NOMO-1 treated with dmso at 0.1 percent for 144 hours (cell line): ENCODE results near the gene REPS2.
"Not testable (repeated sequence)": the region's sequence is repeated elsewhere in the genome, so short reads cannot be mapped to it uniquely, and the experiment has no call there.

ENCODE experiments used
- DNase-seq: peaks from one replicate; lab custom pipeline; 2025; ENCODE audit not compliant: unreplicated experiment; lab: John Stamatoyannopoulos, UW

Gene REPS2

DNA sequence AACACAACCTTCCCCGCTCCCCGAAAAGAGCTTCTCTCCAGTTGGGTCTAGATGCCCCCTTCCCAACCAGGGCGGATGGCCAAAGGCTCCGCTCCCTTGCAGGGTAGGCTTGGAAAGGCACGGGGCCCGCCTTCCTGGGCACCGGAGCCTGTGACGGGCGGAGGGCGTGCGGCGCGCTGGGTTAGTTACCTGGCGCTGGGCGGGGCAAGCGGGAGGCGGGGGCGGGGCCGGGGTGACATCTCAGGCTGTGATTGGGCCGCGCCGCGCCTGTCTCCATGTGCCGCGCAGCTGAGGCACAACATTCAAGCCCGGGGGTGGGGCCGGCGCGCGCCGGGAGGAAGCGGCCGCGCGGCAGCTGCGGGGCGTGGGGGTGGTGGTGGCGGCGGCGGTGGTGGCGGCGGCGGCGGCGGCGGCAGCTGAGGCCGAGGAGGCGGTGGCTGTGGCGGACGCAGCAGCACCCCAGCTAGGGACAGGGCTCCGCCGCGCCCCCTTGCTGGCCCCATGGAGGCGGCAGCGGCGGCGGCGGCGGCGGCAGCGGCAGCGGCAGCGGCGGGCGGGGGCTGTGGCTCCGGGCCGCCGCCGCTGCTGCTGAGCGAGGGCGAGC is at the start of gene REPS2:
Gene REPS2 (plus strand): TSS at position 298 of the 604 bp plus-strand sequence. CDS start 204 bp downstream, at position 502.
- DNase-seq: peak; percentile 31

DNA sequence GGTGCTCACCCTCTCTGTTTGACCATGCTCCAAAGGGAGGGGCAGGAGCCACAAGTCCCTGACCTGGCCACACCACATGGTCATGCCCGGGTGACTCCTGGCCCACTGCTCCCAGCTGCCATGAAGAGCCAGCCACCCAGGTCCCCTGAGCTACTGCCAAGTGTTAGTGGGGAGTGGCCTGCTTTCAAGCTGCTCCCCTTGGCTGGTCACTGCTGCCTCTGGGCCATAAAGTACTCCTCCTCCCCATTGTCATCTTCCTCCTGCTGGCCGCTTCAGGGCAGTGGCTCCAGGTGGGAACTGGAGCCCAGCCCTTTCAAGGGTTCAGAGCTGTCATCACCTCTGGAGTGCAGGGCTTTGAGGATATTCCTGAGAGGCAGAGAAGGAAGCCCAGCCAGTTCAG is 49.0 kb upstream of the REPS2 start:
- no peak for DNase-seq

DNA sequence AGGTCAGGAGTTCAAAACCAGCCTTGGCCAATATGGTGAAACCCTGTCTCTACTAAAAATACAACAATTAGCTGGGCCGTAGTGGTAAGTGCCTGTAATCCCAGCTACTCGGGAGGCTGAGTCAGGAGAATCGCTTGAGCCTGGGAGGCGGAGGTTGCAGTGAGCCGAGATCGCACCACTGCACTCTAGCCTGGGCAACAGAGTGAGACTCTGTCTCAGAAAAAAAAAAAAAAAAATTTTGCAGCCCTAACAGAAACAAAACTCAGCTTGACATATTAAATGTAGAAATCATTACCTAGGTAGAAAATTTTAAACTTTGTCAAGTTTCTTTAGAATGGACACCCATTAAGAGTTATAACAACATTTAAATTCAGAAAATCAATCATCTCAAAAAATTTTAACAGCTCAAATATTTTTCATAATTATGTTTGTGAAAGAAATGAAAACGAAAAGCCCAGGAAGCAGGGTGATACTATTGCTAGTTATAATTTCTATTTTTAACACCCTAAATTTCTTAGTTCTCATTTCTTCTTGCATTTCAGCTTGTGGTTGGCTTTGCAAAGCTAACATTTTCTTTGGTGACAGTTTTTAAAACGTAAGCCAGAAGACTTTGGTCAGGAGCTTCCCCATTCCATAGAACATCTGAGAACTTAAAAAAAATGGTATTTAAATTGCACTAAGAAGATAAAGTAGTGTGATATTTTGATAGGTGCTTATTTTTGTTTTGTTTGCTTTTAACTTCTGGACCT is 43.0 kb upstream of the REPS2 start:
- peak; percentile 80 for DNase-seq

DNA sequence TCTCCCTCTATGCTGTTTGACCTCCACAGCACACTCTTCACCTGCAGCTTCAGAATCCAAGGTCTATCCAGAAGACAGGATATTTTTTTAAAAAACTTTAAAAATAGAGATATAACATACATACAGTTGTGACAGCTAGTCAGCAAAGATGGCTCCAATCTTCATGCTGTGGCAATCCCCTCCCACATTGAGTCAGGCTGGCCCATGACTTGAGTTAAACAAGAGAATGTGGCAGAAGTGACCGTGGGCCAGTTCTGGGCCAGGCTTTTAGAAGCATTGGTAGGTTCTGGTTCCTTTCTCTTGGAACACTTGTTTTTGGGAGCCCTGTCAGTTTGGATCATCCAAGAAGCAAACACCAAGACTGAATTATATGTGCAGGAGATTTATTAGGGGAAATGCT is 36.1 kb upstream of the REPS2 start:
- no peak for DNase-seq

DNA sequence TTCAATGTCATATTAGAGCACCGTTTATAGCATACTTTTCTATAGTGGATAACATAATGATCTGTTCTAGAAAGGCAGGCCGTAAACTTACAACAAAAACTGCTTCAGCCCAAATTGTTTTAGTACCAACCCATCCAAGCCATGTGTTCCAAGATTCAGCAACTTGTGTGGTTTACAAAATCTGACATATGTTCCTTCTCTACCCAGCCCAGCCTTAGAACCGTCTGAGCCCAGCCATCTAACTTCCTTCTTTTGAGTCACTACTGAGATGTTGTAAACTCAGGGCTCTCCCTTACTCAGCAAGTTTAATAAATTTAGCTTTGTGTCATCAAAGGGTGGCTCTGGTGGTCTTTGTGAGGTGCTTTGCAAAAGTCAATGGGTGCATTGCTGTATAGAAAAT is 32.4 kb upstream of the REPS2 start:
- peak; percentile 96 for DNase-seq

DNA sequence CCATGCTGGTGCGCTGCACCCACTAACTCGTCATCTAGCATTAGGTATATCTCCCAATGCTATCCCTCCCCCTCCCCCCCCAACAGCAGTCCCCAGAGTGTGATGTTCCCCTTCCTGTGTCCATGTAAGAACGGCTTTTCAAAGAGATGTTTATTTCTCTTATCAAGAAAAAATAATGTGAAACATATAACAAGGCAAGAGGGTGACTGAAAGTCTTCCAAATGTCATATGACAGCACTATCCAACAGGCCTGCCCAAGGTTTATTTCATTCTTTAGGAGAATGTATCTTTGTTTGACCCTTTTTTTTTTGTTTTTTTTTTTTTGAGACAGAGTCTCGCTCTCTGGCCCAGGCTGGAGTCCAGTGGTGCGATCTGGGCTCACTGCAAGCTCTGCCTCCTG is 29.9 kb upstream of the REPS2 start:
- no peak for DNase-seq

DNA sequence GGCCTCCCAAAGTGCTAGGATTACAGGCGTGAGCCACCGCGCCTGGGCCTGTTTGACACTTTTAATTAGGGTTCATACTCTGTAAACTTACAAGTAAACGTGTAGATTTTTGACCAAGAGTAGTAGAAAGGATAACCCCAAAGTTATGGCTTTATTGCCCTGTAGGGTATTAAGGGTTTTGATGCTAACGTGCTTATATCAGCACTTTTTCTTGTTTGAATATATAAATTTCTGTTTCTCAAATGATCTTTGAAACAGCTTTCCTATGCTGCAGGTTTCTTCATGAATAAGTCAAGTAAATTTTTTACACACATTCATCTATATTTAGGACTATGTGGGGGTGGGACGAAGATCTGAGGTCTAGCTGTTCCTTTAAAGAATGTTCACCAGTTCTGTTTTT is 29.3 kb upstream of the REPS2 start:
- DNase-seq: no peak

DNA sequence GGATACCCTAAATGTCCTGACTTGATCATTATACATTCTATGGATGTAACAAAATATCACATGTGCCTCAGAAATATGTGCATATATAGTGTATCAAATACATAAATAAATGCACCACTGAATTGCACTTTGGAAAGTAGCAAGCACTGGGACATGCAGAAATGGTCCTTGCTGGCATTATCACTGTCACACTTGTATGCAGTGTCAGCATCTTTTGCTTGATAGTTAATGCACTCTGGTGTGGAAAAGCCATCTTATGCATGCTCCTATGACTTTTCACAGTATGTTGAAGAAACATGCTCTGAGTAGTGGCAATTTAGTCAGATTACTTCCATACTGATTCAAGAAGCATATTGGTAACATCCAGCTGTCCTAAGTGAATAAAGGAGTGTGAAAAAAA is 27.5 kb upstream of the REPS2 start:
- DNase-seq: no peak

DNA sequence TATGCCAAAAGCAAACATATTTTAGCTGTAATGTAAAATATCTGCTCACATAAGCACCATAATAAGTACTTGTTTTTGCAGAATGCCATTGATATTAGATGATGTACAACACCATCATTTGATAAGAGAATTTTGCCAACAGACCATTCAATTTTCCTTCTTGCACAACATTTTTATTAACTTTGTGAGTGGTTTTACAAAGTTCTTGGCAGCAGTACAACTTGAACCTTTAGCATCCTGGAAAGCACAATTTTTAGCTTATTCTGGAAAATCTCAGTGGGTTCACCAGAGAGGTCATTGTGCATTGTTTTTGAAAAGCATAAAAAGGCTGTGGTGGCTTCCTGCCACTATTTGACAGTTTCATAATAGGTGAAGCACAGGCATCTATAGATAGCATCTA is 26.4 kb upstream of the REPS2 start:
- no peak for DNase-seq

DNA sequence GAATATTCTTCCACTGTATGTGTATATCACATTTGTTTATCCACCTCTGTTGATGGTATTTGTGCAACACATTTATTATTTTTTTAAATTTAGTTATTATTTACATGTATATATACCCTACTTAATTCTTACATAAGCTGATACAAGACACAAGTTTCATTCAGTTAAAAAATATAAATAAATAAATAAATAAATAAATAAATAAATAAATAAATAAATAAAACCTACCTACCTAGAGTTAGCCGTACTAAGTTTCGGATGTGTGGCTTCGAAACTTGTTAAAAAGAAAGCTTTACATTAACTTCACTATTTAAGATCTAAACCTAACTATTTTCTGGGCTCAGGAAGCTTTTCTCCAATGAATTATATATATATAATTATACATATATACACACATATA is 23.3 kb upstream of the REPS2 start:
- no peak for DNase-seq

DNA sequence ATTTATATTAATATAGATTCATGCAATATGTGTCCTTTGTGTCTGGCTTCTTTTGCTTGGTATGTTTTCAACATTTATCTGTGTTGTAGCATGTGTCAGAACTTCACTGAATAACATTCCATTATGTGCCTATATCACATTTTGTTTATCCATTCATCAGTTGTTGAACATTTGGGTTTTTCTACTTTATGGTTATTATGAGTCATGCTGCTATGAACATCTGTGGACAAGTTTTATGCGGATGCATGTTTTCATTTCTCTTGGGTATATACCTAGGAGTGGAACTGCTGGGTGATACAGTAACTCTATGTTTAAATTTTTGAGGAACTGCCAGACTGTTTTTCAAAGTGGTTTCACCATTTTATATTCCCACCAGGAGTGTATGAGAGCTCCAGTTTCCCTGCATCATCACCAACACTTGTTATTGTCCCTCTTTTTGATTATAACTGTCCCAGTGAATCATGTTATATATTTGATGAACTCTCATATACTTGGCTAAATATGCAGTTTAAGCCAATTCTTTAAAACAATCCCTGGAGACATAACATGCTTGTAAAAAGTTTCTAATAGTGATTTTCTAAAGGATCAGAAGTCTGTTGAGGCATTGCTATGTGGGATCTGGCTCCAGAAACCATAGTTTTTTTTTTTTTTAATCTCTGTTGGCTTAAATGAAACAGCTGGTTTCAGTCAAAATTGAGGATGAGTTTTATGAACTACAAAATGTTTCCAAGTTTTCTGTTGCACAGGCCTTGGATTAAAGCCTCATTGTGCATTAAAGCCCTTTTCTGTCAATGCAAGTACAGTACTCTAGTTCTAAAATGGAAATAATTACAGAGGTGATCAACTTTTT is 21.6 kb upstream of the REPS2 start:
- DNase-seq: no peak

DNA sequence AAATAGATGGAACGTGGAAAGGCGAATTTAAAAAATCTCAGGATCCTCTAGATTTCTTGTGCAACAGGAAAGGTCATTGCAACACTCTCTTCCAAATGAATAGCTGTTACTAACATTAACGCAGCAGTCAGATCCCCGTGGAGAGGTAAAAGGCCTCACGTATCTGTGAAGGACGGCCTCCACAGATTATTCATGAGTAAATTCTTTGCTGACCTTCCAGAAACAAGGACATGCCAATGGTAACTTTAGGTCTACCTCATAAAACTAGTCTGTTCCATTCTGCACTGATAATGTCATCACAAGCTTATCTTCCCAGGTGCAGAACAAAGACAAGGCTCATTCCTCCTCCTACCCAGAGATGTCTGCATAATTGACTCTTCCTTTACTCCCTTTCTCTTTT is 16.1 kb upstream of the REPS2 start:
- no peak for DNase-seq

DNA sequence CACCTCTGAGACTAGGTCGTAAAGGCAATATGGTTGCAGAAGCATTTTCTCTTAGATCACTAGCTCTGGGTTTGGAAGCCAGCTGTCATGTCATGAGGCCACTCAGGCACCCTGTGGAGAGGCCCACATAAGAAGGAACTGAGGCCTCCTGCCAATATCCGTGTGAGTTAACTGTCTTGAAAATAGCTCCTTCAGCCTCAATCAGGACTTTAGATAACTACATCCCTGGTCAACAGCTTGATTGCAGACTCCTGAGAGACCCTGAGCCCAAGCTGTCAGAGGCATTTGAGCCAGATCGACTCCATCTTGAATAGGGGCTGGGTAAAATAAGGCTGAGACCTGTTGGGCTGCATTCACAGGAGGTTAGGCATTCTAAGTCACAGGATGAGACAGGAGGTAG is 15.1 kb upstream of the REPS2 start:
- DNase-seq: peak; percentile 53

DNA sequence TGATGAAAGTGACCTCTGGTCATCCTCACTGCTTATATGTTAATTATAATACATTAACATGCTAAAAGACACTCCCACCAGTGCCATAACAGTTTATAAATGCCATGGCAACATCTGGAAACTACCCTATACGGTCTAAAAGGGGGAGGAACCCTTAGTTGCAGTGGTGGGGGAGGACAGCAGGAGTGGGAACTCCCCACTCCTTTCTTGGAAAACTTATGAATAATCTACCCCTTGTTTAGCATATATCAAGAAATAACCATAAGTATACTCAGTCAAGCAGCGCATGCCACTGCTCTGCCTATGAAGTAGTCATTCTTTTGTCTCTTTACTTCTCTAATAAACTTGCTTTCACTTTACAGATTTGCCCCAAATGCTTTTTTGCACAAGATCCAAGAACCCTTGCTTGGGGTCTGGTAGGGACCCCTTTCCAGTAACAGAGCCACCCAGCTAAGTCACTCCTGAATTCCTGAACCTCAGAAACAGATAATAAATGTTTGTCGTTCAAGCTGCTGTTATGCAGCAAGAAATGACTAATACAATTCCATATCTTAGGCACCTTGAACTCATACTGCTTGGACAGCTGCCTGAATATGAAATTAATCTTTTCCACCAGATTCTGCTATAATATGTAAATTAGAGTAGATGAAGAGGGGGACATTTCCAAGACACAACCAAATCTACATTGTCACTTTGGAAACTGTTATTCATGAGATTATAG is 14.4 kb upstream of the REPS2 start:
- DNase-seq: no peak

DNA sequence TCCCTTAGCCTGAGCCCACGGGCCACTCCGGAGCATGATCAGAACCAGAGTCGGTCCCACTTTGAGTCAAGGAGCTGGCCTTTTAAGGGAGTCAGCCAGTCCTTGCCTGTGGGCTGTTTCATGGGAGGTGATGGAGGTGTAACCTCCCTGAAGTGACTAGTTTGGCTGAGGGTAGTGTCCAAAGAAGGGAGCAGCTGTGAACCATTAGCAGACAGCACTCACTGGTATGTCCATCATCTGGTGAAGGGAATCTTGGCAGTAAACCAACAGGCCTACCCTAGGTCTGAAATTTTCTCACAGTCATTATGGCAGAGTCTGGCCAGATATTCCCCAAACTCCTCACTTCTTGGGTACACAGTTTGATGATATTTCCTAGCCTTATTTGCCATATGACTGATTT is 12.3 kb upstream of the REPS2 start:
- DNase-seq: no peak

DNA sequence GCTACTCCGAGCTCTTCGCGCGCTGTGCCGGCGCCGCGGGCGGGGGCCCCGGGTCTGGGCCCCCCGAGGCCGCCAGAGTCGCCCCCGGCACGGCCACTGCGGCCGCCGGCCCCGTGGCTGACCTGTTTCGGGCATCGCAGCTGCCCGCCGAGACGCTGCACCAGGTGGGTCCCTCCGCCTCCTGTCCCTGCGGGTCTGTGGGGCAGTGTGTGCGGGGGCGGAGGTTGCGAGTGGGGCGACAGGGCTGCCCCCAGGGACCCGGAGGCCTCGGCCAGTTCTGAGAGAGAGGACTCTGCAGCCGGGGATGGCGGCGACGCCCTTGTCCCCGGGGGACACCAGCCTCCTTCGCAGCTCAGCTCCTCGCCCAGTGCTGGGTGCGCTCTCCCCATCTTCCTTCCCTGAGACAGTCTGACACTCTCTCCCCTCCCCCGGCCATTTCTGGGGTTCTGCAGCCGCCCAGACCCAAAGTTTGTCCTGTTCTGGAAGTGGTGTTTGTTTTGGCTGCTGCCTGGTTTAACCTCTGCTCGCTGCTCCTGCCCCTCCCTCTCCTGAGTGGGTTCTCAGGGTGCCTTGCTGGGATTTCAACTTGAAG is 609 bp downstream of the REPS2 start:
- no peak for DNase-seq

DNA sequence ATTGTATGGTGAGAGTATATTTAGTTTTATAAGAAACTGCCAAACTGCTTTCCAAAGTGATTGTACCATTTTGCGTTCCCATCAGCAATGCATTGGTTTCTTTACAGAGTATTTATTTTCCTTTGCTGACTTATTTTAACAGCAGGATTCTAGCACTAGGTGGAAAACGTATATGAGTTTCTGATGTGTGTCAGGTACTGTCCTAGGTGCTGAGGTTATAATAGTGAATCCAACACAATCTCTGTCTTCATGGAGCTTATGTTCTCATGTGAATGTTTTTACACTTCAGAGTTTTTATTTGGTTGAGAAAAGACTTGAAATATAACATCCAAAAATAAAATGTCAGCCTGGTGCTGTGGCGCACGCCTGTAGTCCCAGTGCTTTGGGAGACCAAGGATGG is 4.0 kb downstream of the REPS2 start:
- DNase-seq: no peak

DNA sequence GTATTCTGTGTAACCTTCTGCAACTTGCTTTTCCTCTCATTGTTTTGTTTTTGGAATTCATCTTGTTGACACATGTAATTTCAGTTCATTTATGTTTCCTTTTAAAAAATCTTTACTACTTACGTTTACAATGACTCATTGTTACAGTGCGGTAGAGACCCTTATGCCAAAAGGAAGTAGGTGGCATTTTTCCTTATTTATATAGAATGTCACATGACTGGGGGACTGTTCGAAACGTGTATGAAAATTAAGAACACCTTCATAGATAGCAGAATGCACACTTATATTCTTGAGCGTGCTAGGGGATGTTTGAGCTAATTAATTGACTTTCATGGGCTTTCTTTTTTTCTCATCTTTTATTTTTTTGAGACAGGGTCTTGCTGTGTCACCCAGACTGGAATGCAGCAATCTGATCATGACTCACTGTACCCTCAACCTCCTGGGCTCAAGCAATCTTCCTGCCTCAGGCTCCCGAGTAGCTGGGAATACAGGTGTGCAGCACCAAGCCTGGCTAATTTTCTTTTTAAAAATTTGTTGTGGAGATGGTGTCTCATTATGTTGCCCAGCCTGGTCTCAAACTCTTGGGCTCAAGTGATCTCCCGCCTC is 7.3 kb downstream of the REPS2 start:
- DNase-seq: no peak

DNA sequence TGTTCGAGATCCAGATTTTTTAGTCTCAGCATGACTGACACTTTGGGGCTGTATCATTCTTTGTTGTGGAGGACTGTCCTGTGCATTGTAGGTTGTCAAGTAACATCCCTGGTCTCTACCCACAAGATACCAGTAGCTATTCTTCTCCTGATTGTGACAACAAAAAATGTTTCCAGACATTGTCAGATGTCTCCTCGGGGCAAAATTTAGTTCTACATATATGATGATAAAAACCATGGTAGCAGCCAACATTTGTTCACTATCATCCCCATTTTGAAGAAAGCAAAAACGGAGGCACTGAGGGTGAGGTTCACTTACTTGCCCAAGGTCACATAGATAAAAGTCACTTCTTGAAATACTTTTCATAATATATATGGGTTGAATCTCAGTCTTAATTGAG is 11.3 kb downstream of the REPS2 start:
- no peak for DNase-seq

DNA sequence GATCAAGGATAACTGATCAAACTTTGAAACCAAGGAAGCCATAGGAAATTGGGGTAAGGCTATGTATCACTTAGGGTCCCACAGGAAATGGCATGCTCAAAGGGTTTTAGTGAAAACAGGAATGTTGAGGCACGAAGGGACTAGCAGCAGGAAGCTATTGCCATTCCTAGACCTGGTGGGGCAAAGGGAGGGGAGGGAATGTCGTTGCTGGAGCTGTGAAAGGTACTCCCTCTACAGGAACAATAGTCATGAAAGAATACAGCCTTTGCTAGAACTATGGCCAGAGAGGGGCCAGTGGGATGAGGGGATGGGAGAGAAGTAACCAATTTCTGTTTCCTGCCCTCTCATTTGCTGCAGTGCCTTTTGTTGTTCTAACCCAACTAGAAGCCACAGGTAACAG is 11.9 kb downstream of the REPS2 start:
- no peak for DNase-seq

DNA sequence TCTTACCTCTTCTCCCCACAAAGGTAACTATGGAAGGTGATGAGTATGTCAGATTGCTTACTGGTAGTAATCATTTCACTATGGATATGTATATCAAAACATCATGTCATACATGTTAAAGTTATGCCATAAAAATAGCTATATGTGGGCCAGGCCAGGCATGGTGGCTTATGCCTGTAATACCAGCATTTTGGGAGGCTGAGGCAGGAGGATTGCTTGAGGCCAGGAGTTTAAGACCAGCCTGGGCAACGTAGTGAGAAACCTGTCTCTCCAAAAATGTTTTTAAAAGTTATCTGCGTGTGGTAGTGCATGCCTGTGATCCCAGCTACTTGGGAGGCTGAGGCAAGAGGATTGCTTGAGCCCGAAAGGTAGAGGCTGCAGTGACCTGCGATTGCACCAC is 16.2 kb downstream of the REPS2 start:
- DNase-seq: not testable (repeated sequence)
